Lower leg skin (tissue), 4 donors: ENCODE measurements around the gene CAPN5. TPM values are rescaled to one million over a fixed set of nuclear protein-coding genes. Genes with fewer than 3 reads are reported as not detected.
A peak's percentile ranks its signal among the peaks of the same experiment; 100 is the strongest.

Experiments used
- DNase-seq, 2 donors: peaks; one replicate each; pipeline ENCODE4 v3.0.0-alpha.2; 2019; ENCODE audit warnings: low spot score in 2 of 2
- H3K4me3 ChIP-seq: fragments of 200-600 bp; sonication (generic); 2 replicates; pipeline ENCODE4 v1.5.1; 2017; ENCODE audit warnings: mild to moderate bottlenecking, low read depth; ENCODE audit not compliant: poor library complexity, severe bottlenecking
- CTCF ChIP-seq, 3 donors: fragments of 450-650 bp; IDR thresholded peaks; one replicate each; pipeline ENCODE4 v1.5.1; 2016; ENCODE audit warnings: antibody characterized with exemption in 3 of 3, mild to moderate bottlenecking in 3 of 3, moderate library complexity in 2 of 3
- POLR2A ChIP-seq, 2 donors: fragments of 450-650 bp; IDR thresholded peaks; one replicate each; pipeline ENCODE4 v1.6.1; 2016 to 2017; ENCODE audit warnings: antibody characterized with exemption in 2 of 2, mild to moderate bottlenecking in 1 of 2, moderate library complexity in 1 of 2
- WGBS, 2 donors: methylation state at CpG; one replicate each; pipeline ENCODE4 v1.1.5; 2018; 5-methylcytosine and 5-hydroxymethylcytosine counted together
- intact Hi-C: fragments of 100-400 bp; cut with DNase I; formaldehyde crosslinking; loops from one replicate; pipeline ENCODE4 v1.15.0; 2023; ENCODE audit warnings: low total_unique reads
- total RNA-seq, 4 donors: library from RNA; depleted of rRNA; stranded (reverse); fragments of >200 nt; gene quantifications; one replicate each; pipeline ENCODE4 v1.1.0, GENCODE V29; 2016

CAPN5 gene
- total RNA-seq, 4 donors from 2014 or later, result 0.38 to 1.9 (median 1.2) TPM

GRCh38 chr11:77083566-77084245, 16.9 kb downstream of the CAPN5 start:
- H3K4me3 ChIP-seq, result no peak overlapping the region
- intact Hi-C loops, result loop anchor here (10.0 kb wide), 1 partner anchor 279 kb away; no protein-coding TSS in a partner anchor
- peak in 1 of 2 donors; percentile 78 for DNase-seq
- WGBS, 2 donors, result 87 to 89% methylated on average over 12 of the region's 12 CpGs
- TF ChIP-seq POLR2A (IDR thresholded peaks at IDR 0.05) (no peak), CTCF (IDR thresholded peaks at IDR 0.05) (no peak)

- WGBS, 2 donors, result 94 to 98% methylated on average over 19 to 25 of the region's 25 CpGs
- DNase-seq, result peak in 1 of 2 donors; percentile 70
- TF ChIP-seq POLR2A (IDR thresholded peaks at IDR 0.05) (no peak), CTCF (IDR thresholded peaks at IDR 0.05) (no peak)
- intact Hi-C loops, result loop anchor here (10.0 kb wide), 1 partner anchor 280 kb away; no protein-coding TSS in a partner anchor
- H3K4me3 ChIP-seq, result no peak overlapping the region
These were observed 17.9 kb downstream of the CAPN5 start for GRCh38 chr11:77084581-77085191.

- TF ChIP-seq POLR2A (IDR thresholded peaks at IDR 0.05), result no peak
- no peak for TF ChIP-seq CTCF (IDR thresholded peaks at IDR 0.05)
- WGBS, 2 donors, result 88 to 94% methylated on average over 6 of the region's 6 CpGs
- DNase-seq, result peak in 1 of 2 donors; percentile 43
These were observed 18.9 kb downstream of the CAPN5 start for GRCh38 chr11:77085652-77086051.

GRCh38 chr11:77086521-77087472, 20.0 kb downstream of the CAPN5 start:
- H3K4me3 ChIP-seq, result no peak overlapping the region
- 74 to 78% methylated on average over 21 to 23 of the region's 23 CpGs for WGBS, 2 donors
- no peak for TF ChIP-seq POLR2A (IDR thresholded peaks at IDR 0.05)
- TF ChIP-seq CTCF (IDR thresholded peaks at IDR 0.05), result no peak
- intact Hi-C loops, result loop anchor here (10.0 kb wide), 1 partner anchor 282 kb away; no protein-coding TSS in a partner anchor
- peak in 1 of 2 donors; percentile 82 for DNase-seq

More at GRCh38 chr11:77085652-77086051, 18.9 kb downstream of the CAPN5 start:
- intact Hi-C loops, result loop anchor here (10.0 kb wide), 1 partner anchor 281 kb away; no protein-coding TSS in a partner anchor
- H3K4me3 ChIP-seq, result no peak overlapping the region

GRCh38 chr11:77087723-77088225, 21.0 kb downstream of the CAPN5 start:
- DNase-seq, result no peak
- no peak overlapping the region for H3K4me3 ChIP-seq
- intact Hi-C loops, result loop anchor here (10.0 kb wide), 1 partner anchor 283 kb away; no protein-coding TSS in a partner anchor
- 95 to 98% methylated on average over 9 of the region's 9 CpGs for WGBS, 2 donors
- TF ChIP-seq CTCF (IDR thresholded peaks at IDR 0.05) (no peak), POLR2A (IDR thresholded peaks at IDR 0.05) (no peak)
